ENCODE measurements around the gene EPB41L2. TPM values are rescaled to one million over a fixed set of nuclear protein-coding genes. Genes with fewer than 3 reads are reported as not detected.

The EPB41L2 gene
- total RNA-seq, 4 donors from 2014 or later, result 46.1 to 258 (median 88.3) TPM

DNA sequence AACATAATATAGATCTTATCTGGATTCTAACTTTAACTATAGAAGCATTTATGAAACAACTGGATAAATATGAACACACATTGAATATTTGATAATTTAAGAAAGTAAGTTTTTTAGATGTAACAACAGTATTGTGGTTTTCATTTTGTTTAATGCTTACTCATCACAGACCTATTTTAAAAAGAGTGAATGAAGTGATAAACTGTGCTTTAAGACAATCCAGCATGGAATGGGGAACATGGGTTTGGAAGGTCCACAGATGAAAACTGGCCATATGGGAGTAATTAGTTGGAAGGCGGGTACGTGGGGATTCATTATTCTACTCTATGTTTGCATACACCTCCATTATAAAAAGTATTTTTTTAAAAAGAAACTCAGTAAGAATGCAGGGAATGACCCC lies 21.2 kb downstream of the EPB41L2 start:
- Histone ChIP-seq H3K27ac (no peak overlapping the region), H3K4me1 (peaks cover 0 to 6% (median 0%) of the 10 kb centered on the region in 4 donors), H3K36me3 (no peaks in the 10 kb centered on the region), H3K9me3 (no peaks in the 10 kb centered on the region), H3K27me3 (no peaks in the 10 kb centered on the region), H3K4me3 (no peak overlapping the region)
- DNase-seq, result no peak
- TF ChIP-seq, protein P1, sequence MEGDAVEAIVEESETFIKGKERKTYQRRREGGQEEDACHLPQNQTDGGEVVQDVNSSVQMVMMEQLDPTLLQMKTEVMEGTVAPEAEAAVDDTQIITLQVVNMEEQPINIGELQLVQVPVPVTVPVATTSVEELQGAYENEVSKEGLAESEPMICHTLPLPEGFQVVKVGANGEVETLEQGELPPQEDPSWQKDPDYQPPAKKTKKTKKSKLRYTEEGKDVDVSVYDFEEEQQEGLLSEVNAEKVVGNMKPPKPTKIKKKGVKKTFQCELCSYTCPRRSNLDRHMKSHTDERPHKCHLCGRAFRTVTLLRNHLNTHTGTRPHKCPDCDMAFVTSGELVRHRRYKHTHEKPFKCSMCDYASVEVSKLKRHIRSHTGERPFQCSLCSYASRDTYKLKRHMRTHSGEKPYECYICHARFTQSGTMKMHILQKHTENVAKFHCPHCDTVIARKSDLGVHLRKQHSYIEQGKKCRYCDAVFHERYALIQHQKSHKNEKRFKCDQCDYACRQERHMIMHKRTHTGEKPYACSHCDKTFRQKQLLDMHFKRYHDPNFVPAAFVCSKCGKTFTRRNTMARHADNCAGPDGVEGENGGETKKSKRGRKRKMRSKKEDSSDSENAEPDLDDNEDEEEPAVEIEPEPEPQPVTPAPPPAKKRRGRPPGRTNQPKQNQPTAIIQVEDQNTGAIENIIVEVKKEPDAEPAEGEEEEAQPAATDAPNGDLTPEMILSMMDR (IDR thresholded peaks at IDR 0.05), result no peak
- no peak for TF ChIP-seq POLR2A (IDR thresholded peaks at IDR 0.05)

DNA sequence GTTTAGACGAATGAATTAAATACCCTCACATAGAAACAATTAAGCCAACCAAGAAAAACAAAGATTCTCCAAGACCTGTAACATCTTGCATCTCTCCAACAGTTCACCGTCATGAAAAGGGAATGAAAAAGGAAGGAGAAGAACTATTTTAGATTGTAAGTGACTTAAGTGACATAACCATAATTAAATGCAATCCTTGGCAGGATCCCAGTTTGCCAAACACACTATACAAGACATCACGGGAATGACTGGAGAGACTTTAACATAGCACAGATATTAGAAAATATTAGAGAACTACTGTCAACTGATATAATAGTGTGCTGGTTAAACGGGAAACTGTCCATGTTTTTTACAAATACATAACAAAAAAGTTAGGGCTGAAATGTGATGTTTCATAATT lies 22.2 kb downstream of the EPB41L2 start:
- Histone ChIP-seq H3K4me3 (no peak overlapping the region), H3K9me3 (no peaks in the 10 kb centered on the region), H3K4me1 (peaks cover 0 to 9% (median 0%) of the 10 kb centered on the region in 4 donors), H3K27me3 (no peaks in the 10 kb centered on the region), H3K27ac (no peak overlapping the region), H3K36me3 (no peaks in the 10 kb centered on the region)
- DNase-seq, result no peak
- TF ChIP-seq, protein P1 (IDR thresholded peaks at IDR 0.05), result no peak
- no peak for TF ChIP-seq POLR2A (IDR thresholded peaks at IDR 0.05)

GRCh38 chr6:131039345-131039680 lies 23.7 kb downstream of the EPB41L2 start:
- Histone ChIP-seq H3K27me3 (no peaks in the 10 kb centered on the region), H3K4me3 (no peak overlapping the region), H3K36me3 (no peaks in the 10 kb centered on the region), H3K27ac (no peak overlapping the region), H3K4me1 (peaks cover 0 to 12% (median 0%) of the 10 kb centered on the region in 4 donors), H3K9me3 (no peaks in the 10 kb centered on the region)
- no peak for TF ChIP-seq POLR2A (IDR thresholded peaks at IDR 0.05)
- TF ChIP-seq, protein P1 (IDR thresholded peaks at IDR 0.05), result no peak
- DNase-seq, result no peak

DNA sequence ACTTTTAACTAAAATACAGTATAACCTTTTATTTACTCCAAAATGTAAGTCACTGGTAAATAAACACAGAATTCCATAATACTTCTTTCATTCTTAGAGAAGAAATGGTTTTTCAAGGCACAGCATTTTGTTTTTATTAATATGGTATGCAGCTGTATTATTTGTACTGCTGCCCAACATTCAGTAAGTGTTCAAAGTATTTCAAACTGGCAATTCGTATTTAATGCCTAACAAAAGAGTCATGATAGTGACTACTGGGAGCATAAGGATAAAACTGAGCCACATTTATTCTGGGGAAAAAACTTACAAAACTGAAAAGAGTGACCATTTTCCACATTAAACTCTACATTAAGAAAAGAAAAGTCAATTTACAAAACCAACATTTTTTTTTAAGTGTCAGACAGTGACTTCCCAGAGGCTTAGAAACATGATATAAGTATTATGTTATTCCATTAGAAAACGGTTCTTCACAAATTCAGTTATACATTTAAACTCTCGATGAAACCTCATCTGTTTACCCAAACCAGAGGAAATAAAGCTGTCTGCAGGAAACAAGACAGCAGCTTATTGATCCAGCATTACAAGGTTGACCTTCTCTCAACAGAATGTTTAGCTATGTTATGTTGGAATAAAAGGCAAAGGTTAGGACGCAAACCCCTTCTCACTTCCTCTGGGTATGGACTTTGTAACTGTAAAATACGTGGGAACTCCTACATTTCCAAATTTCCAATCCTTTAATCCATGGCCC lies 24.3 kb downstream of the EPB41L2 start:
- H3K9me3 ChIP-seq, result no peaks in the 10 kb centered on the region
- no peaks in the 10 kb centered on the region for H3K27me3 ChIP-seq
- no peak overlapping the region for H3K4me3 ChIP-seq
- peaks cover 0 to 12% (median 0%) of the 10 kb centered on the region in 4 donors for H3K4me1 ChIP-seq
- TF ChIP-seq POLR2A (IDR thresholded peaks at IDR 0.05), result no peak
- H3K27ac ChIP-seq, result no peak overlapping the region
- DNase-seq, result no peak
- no peaks in the 10 kb centered on the region for H3K36me3 ChIP-seq

- TF ChIP-seq, protein P1 (IDR thresholded peaks at IDR 0.05), result no peak
- TF ChIP-seq POLR2A (IDR thresholded peaks at IDR 0.05), result no peak
- Histone ChIP-seq H3K27me3 (no peaks in the 10 kb centered on the region), H3K4me3 (no peak overlapping the region), H3K9me3 (no peaks in the 10 kb centered on the region), H3K27ac (no peak overlapping the region), H3K36me3 (no peaks in the 10 kb centered on the region), H3K4me1 (peaks cover 0 to 12% (median 0%) of the 10 kb centered on the region in 4 donors)
- no peak for DNase-seq
Observed at GRCh38 chr6:131037194-131037897, 25.7 kb downstream of the EPB41L2 start.

- no peak for DNase-seq
- Histone ChIP-seq H3K27me3 (no peaks in the 10 kb centered on the region), H3K27ac (no peak overlapping the region), H3K36me3 (no peaks in the 10 kb centered on the region), H3K4me1 (peaks cover 0 to 12% (median 0%) of the 10 kb centered on the region in 4 donors), H3K4me3 (no peak overlapping the region), H3K9me3 (no peaks in the 10 kb centered on the region)
- TF ChIP-seq, protein P1 (IDR thresholded peaks at IDR 0.05), result no peak
- no peak for TF ChIP-seq POLR2A (IDR thresholded peaks at IDR 0.05)
Observed at GRCh38 chr6:131036601-131037000, 26.4 kb downstream of the EPB41L2 start.

Measured in Peyer's patch (tissue), 4 donors.